RPMI8226 (cell line): Measurements from ENCODE around the gene FAM219A.
A peak's percentile ranks its signal among the peaks of the same experiment; 100 is the strongest.
"Not testable (repeated sequence)": the region's sequence is repeated elsewhere in the genome, so short reads cannot be mapped to it uniquely, and the experiment has no call there.

Experiments
- DNase-seq: peaks from one replicate; pipeline ENCODE4 v3.0.0-alpha.2; 2015

FAM219A gene

DNA sequence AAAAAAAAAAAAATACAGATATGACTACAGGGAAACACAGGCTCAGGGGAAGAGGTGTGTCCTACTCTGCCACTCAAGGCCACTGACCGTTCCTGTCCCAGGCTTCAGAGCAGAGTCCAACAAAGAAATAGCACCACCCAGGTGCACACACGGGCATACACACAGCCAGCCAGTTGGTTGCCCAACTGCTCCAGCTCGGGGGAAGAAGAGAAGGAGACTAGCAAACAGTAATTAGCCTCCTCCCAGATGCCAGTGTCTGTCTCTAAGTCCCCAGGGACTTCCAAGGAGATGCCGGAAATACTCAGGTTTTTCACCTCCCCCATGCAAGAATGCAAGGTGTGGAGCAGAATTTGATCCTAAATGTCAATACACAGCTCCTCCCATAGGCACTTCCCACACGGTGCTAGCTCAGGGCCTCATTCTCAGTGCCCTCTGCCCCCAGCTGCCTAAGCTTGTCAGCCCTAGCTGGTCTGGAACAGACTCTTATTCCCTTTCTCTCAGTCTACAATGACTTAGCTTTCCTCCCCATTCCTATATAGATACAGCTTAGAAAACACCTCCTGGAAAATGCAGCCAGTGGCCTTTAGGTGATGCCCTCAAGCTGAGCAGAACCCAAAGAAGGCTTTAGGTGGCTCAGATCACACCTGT, 83.3 kb downstream of the FAM219A start:
- peak; percentile 9 for DNase-seq

GRCh38 chr9:34374339-34374738, 84.0 kb downstream of the FAM219A start:
- no peak for DNase-seq

DNA sequence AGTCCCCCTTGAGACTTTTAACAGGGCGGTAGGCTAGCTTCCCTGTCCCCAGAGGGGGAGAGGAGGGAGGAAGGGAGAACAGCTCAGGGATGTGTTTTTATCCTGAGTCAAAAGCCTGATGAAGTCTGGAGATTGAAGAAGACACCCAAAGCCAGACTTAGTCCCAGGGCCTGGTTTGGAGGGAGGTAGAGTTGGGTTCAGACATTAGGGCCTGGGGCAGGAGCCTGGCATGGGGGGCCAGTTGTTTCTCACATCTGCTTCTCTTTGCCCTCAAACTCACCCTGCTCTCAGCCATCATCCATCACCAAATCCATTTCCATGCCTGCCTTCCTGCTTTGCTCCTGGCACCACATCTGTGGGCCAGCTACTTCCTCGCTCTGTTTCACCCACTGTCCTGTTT, 84.6 kb downstream of the FAM219A start:
- DNase-seq = no peak

GRCh38 chr9:34372467-34373011, 85.8 kb downstream of the FAM219A start:
- no peak for DNase-seq

DNA sequence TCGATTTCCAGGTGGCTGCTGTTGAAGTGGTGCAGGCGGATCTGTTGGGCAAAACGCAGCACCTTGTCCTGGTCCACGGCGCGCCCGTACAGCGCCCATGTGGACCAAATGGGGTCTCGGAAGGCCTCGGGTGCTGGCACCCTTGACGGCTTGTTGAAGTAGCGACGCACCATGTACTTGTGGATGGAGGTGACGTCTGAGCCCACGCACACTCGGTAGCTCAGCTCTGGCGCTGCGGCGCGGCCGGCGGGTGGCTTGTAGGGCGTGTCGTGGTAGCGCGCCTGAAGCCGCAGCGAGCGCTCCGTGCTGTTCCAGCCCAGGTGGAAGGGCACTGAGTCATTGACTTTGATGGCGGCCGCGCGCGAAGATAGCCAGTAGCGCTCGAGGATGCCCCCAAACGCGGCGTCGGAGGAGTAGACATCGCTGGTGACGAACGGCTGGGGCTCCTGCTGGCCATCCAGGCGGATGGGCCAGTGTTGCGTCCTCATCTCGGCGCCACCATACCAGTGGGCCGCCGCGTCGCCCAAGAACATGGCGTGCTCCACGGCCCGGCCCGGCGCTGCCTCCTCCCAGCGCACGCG, 86.4 kb downstream of the FAM219A start:
- no peak for DNase-seq

DNA sequence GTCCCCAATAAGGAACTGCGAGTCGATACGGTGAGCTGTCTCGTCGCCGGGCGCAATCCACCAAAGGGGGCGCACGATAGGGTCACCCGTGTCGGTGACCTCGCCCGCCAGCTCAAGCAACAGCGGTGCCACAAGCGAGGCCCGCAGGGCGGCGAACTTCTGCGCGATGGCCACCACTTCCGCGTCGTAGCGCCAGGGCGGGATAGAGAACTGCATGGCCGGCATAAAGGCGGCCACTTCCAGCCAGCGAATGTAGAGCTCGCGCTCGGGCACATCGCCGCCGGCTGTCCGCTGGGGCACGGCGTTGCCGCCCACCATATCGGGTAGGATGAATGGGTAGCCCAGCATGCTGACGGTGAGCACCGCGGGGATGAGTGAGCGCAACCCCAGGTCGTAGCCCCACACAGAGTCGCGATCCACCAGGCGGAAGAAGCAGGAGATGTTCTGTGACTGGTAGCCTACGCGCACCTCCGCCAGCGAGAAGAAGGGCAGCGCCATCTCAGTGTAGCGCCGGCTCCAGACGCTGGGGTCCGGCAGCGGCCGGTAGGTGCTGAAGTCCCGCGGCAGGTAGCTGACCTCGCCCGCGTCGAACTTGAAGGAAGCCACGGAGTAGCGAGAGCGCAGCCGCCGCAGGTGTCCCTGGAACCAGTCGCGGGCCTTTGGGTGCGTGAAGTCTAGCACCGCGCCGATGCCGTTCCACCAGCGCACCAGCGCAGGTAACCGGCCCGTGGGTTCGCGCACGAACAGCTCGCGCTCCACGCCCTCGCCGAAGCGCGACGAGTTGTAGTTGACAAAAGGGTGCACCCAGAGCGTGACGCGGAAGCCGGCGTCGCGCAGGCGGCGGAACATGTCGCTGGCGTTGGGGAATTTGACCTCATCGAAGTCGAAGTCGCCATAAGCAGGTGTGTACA, 87.1 kb downstream of the FAM219A start:
- no peak for DNase-seq

DNA sequence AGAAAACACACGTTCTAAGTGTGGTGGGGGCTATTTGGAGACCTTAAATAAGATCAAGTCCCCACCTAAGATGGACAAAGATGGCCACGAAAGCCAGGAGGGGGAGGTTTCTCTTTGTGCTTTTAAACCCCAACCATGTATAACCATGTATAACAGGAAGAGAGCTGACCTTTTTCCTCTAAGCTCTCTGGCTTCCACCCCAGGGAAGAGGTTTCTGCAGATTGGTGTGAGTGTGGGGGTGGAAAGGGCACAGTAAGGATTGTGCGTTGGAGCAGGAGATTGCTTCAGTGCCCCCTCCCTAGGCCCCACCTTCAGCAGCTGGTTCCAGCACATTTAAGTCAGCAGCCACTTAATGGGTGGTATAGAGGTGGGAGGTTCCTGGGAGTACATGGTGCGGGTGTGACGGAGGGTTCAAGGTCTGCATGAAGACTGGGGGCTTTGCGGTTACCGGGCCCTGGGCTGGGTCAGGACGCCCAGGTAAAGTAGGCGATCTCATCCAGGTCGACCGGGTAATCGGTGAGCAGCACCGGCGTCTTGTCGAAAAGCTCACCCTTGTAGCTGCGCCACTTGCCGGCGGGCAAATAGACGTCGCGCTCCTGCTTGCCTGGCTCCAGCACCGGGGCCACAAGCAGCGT, 87.9 kb downstream of the FAM219A start:
- no peak for DNase-seq

GRCh38 chr9:34369636-34370035, 88.7 kb downstream of the FAM219A start:
- no peak for DNase-seq

GRCh38 chr9:34368796-34369195, 89.6 kb downstream of the FAM219A start:
- not testable (repeated sequence) for DNase-seq

DNA sequence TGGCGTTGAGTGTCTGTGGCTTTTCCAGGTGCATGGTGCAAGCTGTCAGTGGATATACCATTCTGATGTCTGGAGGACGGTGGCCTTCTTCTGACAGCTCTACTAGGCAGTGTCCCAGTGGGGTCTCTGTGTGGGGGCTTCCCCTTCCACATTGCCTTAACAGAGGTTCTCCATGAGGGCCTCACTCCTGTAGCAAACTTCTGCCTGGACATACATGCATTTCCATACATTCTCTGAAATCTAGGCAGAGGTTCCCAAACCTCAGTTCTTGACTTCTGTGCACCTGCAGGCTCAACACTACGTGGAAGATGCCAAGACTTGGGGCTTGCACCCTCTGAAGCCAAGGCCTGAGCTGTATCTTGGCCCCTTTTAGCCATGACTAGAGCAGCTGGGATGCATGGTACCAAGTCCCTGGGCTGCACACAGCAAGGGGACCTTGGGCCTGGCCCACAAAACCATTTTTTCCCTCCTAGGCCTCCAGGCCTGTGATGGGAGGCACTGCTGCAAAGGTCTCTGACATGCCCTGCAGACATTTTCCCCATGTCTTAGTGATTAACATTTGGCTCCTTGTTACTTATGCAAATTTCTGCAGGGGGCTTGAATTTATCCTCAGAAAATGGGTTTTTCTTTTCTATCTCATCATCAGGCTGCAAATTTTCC, 90.5 kb downstream of the FAM219A start:
- DNase-seq = not testable (repeated sequence)

GRCh38 chr9:34366365-34366764, 92.0 kb downstream of the FAM219A start:
- DNase-seq = no peak

- DNase-seq = no peak
Measured at GRCh38 chr9:34365282-34365681, 93.1 kb downstream of the FAM219A start.

DNA sequence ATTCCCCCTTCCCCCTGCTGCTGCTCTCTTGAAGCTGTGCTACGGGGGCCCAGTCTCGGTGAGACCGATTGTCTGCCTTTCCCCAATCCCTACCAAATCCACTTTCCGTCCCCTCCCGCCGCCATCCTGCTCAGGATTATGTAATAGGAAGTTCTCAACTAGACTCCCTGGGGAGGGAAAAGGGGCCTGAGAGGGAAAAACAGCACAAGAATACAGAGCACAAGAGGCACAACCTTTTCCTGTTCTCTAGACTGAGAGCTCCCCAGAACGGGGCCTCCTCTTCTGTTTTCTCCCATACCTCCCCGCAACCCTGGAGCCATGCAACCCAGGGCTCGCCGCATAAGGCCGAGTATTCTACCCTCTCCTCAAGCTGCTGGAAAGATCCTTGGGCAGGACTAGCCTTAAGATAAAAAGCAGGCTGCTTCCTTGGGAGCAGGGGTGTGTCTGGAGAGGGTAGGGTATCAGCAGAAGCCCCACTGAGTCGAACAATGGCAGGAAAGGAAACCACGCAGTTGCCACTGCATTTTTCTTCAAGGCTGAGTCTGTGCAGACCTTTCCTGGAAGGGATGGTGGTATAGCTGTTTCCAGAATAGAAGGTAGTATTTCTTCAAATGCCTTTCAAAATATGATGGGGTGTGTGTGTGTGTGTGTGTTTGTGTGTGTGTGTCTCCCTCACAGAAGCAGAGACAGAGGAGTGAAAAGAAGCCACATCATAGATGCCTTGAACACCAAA, 94.6 kb downstream of the FAM219A start:
- DNase-seq = no peak

DNA sequence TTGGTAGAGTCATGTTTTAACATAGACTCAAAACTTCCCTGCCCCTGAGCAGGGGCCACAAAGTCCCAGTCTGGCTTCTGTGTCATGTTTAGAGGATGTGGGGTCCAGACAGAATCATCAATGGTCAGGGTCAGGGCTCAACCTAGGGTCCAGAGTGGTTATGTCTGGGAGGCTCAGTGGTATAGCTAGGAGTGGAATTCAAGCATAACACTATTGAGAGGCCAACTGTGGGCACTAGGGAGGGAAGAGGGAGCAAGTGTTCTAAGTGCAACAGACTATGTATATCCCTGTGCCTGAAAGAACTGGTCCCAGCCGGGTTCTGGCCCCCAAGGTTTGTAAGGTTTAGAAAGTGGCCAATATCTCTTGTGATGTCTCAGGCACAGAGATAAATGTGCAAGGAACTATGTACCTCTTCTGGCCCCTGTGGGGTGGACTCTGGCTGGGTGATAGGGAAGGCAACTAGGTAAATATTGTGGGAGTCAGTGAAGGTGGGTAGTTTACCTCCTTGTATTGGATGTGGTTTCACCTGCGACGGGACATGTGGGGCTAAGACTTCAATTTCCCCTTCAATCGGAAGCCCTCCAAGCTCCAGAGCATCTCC, 95.7 kb downstream of the FAM219A start:
- no peak for DNase-seq

- not testable (repeated sequence) for DNase-seq
Measured at GRCh38 chr9:34352957-34353356, 105.4 kb downstream of the FAM219A start.

- DNase-seq = not testable (repeated sequence)
Measured at GRCh38 chr9:34352122-34352652, 106.2 kb downstream of the FAM219A start.

DNA sequence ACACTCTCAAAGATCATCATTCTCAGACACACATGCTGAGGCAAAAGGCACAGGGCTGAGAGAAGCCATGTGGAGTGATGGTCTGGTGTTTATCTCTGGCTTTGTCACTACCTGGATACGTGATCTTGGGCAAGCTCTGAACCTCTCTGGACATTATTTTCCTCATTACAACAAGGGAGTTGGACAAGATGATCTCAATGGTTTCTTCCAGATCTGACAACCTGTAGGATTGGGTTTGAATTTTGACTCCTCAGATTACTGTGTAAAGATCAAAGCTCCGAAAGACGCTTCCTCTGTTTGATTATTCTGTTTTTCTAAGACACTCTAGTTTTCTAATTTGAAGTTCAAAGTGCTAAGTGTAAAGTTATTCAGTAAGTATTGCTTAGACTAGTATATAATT, 109.0 kb downstream of the FAM219A start:
- DNase-seq = no peak
